Right cardiac atrium (tissue), 5 donors: ENCODE data around the gene FYN. TPM values are rescaled to one million over a fixed set of nuclear protein-coding genes. Genes with fewer than 3 reads are reported as not detected.
"Not testable (repeated sequence)": the region's sequence is repeated elsewhere in the genome, so short reads cannot be mapped to it uniquely, and the experiment has no call there.

ENCODE experiments used
- ATAC-seq, 2 donors: fragments of 200-7000 bp; cut with Tn5 transposase; one replicate each; pipeline versions ENCODE4 v1.8.0 to v1.9.1; 2020; ENCODE audit warnings: moderate library complexity in 2 of 2, mild to moderate bottlenecking in 1 of 2
- DNase-seq, 3 donors: peaks; one replicate each; pipeline ENCODE4 v3.0.0-alpha.2; 2020
- H3K27ac ChIP-seq: one replicate; pipeline ENCODE4 v1.5.1; 2013; ENCODE audit warnings: mild to moderate bottlenecking, low read length, control low read depth, moderate library complexity
- H3K27me3 ChIP-seq: one replicate; pipeline ENCODE4 v1.6.1; 2013; ENCODE audit not compliant: control insufficient read depth, insufficient read depth
- H3K4me1 ChIP-seq: one replicate; pipeline ENCODE4 v1.6.1; 2013; ENCODE audit warnings: low read length; ENCODE audit not compliant: control insufficient read depth, insufficient read depth
- H3K4me3 ChIP-seq: one replicate; pipeline ENCODE4 v1.5.1; 2013; ENCODE audit warnings: low read length, control low read depth
- H3K9me3 ChIP-seq: one replicate; pipeline ENCODE4 v1.6.1; 2013; ENCODE audit warnings: low read length; ENCODE audit not compliant: control insufficient read depth
- WGBS: extraction: QIAGEN DNeasy Blood & Tissue Kit; methylation state at CpG from one replicate; pipeline ENCODE4 v1.1.7; 2013; 5-methylcytosine and 5-hydroxymethylcytosine counted together
- intact Hi-C, 4 donors: fragments of 100-400 bp; cut with DNase I; formaldehyde crosslinking; loops; one replicate each; pipeline versions ENCODE4 v1.11.0 to v1.14.0; 2022 to 2023
- polyA plus RNA-seq: library from polyadenylated mRNA; stranded (reverse); fragments of 200-250 nt; gene quantifications from one replicate; pipeline ENCODE4 v1.2.3, GENCODE V29; 2013
- total RNA-seq, 4 donors: library from RNA; stranded (reverse); fragmentation: NEBNext Ultra II Directional; extraction: Animal tissue kit (Norgen Biotek cat#: 25700); gene quantifications; one replicate each; pipeline ENCODE4 v1.2.1, GENCODE V29; 2021
- donor health status: healthy with polysubstance abuse.
- donor health status: DM: no; HTN: yes; CAD: no.
- donor health status: DM: no; HTN: no; CAD: no.
- donor health status: DM: no; HTN: yes; CAD: no; lungs with severe emphysema.
- donor health status: DM: yes; HTN: yes; CAD: no.

Gene FYN
- total and polyA plus RNA-seq, 5 donors = 29.8 to 76.6 (median 73.3) TPM

DNA sequence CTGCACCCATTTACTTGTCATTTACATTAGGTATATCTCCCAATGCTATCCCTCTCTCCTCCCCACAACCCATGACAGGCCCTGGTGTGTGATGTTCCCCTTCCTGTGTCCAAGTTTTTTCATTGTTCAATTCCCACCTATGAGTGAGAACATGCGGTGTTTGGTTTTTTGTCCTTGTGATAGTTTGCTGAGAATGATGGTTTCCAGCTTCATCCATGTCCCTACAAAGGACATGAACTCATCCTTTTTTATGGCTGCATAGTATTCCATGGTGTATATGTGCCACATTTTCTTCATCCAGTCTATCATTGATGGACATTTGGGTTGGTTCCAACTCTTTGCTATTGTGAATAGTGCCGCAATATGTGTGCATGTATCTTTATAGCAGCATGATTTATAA, 87.1 kb downstream of the FYN start:
- WGBS = 98% methylated on average over 2 of the region's 2 CpGs
- H3K27ac ChIP-seq, ATAC-seq, DNase-seq, H3K4me3 ChIP-seq, intact Hi-C loops, H3K9me3 ChIP-seq, H3K27me3 ChIP-seq: not testable (repeated sequence)
- H3K4me1 ChIP-seq = peaks cover 28% of the 10 kb centered on the region

DNA sequence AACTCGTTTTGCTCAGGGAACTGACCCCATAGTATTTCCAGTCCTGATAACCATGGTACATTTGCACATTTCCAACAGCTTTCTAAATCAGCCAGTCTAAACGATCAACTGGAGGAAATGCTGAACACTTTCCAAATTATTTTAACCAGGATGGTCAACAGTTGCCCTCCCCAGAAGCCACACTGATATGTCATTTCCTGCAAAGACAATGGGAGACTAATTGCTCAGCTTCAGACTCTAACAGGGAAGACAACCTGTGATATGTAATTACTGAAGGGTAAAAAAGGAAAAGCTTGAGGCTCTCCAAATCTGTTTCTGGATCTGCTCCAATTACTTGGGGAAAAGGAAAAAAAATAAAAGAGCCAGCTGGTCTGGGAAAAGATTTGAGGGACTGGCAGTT, 88.8 kb downstream of the FYN start:
- Histone ChIP-seq H3K4me3 (no peak overlapping the region), H3K9me3 (no peaks in the 10 kb centered on the region), H3K4me1 (peaks cover 26% of the 10 kb centered on the region), H3K27ac (no peak overlapping the region), H3K27me3 (no peaks in the 10 kb centered on the region)
- peak; percentile 58 to 86 for ATAC-seq
- intact Hi-C loops = no loop called here
- 16% methylated on average over 2 of the region's 2 CpGs for WGBS
- no peak for DNase-seq

DNA sequence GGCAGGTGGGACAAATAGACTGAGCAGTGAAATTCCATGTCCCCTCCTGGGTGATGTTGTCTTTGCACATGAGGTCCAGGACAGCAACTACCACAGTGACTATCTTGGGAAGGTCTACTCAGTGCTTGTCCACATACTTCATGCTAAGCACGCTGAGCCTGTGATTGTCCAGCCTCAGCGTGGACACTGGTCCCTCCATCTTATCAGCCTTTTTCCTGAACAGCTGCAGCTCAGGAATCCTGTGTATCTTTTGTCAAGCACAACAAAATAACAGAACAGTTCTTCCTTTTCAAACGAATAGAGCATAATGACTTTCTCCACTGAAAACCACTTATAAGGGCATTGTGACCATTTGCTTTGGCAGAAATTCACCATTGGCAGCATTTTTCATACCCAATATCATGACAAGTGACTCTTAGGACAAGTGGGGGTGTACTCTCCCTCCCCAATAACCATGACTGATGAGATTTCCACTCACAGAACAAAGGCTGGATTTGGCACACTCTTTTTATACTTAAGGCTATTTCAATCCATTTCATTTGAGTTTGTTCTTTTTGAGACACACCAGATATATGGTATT, 90.3 kb downstream of the FYN start:
- WGBS = 27% methylated on average over 3 of the region's 3 CpGs
- DNase-seq (no peak), ATAC-seq (peak in 1 of 2 donors; percentile 25)
- no peaks in the 10 kb centered on the region for H3K27me3 ChIP-seq
- intact Hi-C loops = no loop called here
- H3K4me1 ChIP-seq = peaks cover 21% of the 10 kb centered on the region
- no peak overlapping the region for H3K4me3 ChIP-seq
- H3K9me3 ChIP-seq = no peaks in the 10 kb centered on the region
- H3K27ac ChIP-seq = no peak overlapping the region

DNA sequence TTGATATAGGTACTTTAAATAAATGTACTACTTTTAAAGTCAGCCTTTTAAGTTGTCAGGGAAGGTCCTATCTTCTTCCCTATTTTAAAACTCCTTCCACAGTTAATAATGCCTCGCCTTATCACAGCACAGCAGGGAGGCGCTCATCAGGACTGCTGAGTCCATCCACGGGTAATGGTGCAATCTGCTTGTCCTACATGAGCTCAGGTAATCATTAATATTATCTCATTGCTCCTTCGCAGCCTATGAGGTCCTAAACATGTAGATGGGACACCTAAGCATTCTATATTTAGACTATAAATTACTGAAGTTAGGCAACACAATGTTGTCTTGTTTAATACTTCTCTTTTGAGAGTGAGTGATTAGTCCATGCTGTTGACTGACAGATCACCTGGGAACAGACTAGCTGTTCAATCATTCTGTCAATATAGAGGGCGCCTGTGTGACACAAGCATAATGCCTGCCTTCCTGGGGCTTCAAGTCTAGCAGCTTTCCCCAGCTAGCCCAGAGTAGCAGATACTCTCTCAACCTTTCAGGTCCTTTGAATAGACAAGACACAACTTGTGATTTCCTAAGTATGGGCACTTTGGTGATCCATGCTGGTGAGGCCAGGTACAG, 91.0 kb downstream of the FYN start:
- Histone ChIP-seq H3K4me1 (peaks cover 25% of the 10 kb centered on the region), H3K4me3 (no peak overlapping the region), H3K27ac (no peak overlapping the region), H3K9me3 (no peaks in the 10 kb centered on the region), H3K27me3 (no peaks in the 10 kb centered on the region)
- 81% methylated on average over 5 of the region's 5 CpGs for WGBS
- ATAC-seq (no peak), DNase-seq (no peak)
- intact Hi-C loops = no loop called here

DNA sequence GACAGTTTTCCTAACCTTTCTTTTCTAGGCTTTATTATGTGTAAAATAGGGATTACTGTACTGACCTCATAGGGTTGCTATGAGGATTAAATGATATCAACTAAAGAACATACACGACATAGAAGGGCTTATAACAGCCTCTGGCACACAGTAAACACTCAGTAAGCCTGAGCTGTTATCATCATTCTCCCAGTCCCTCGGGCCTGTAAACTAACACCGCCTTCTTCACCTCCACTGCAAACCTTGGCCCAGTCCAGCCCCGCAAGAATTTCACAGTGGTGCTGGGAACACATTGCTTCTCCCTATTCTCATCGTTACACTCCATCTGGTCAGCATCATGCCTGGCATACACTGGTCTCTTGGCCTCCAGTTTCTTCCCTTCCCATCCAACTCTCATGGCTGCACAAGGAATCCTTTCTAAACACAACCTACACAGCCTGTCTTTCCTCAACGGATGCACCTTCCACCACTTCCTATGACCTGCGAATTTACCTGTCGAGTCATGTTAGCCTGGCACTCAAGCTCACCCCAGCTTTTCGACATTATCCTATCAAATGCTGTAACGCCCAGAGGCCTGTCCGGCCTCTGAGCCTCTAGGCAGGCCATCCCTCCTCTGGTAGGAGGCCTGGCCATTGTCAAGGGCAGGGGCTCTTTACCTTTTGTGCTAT, 92.1 kb downstream of the FYN start:
- Histone ChIP-seq H3K4me3 (no peak overlapping the region), H3K27me3 (no peaks in the 10 kb centered on the region), H3K27ac (peak overlapping the region; percentile 42), H3K9me3 (no peaks in the 10 kb centered on the region), H3K4me1 (peaks cover 25% of the 10 kb centered on the region)
- intact Hi-C loops = no loop called here
- ATAC-seq (peak; percentile 56 to 78), DNase-seq (peak in 2 of 3 donors; percentile 29 to 78)
- 56% methylated on average over 11 of the region's 11 CpGs for WGBS

DNA sequence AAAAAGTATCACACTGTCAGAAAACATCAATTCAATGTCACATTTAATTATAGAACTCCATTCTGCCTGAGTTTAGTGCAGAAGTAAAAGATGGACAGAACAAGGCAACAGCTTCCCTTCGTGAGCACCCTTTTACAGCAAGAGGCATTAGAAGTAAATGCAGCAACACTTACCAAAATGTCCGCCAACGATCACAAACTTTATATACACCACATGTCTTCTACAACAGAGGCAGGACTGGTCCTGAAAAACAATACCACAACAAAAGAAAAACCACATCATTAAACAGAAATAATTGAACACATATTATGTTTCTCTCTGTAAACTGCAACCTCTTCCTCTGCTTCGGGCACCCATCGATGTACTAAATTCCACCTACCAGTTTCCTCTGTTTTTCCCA, 92.9 kb downstream of the FYN start:
- intact Hi-C loops = no loop called here
- 90% methylated on average over 5 of the region's 5 CpGs for WGBS
- no peak for ATAC-seq
- H3K4me3 ChIP-seq = no peak overlapping the region
- no peaks in the 10 kb centered on the region for H3K27me3 ChIP-seq
- DNase-seq = no peak
- H3K9me3 ChIP-seq = no peaks in the 10 kb centered on the region
- no peak overlapping the region for H3K27ac ChIP-seq
- peaks cover 27% of the 10 kb centered on the region for H3K4me1 ChIP-seq

DNA sequence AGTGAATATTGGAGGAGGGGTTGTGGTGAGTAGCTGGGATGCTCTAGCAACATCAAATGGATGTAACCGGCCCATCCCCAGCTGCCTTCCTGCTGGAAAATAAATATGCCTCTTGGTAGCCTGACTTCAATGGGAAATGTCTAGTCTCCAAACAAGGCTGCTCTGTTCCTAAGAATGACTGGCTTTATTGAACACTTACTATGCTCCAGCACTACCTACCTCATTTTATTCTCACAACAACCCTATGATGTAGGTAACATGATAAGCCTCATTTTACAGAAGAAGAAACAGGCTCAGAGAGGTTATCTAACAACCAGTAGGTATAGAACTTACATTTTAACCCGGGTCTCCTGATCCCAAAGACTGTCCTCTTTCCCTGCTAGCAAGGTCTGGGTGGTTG, 93.6 kb downstream of the FYN start:
- Histone ChIP-seq H3K4me1 (peaks cover 21% of the 10 kb centered on the region), H3K9me3 (no peaks in the 10 kb centered on the region), H3K4me3 (no peak overlapping the region), H3K27ac (no peak overlapping the region), H3K27me3 (no peaks in the 10 kb centered on the region)
- DNase-seq (no peak), ATAC-seq (no peak)
- intact Hi-C loops = loop anchor here in 1 of 4 donors (10.0 kb wide), 1 partner anchor 65 kb away; no protein-coding TSS in a partner anchor
- 96% methylated on average over 2 of the region's 2 CpGs for WGBS

DNA sequence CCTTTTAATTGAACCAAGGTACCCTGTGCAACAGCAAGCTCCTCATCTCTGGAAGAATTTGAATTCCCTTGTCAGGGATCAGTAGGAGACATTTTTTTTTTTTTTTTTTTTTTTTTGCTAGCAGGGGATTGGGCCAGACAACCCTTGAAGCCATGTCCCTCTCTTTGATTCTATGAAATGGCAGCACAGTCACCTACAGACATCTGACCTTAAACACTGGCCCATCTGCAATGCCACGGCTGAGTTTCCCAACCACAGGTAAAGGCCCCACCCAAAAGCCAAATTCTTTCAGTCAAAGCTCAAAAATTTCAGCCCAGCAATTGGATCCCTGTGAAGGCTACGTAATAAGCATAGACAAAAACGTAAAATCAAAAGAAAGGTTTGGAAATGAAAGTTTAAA, 94.2 kb downstream of the FYN start:
- Histone ChIP-seq H3K9me3 (no peaks in the 10 kb centered on the region), H3K4me1 (peaks cover 22% of the 10 kb centered on the region), H3K27ac (no peak overlapping the region), H3K27me3 (no peaks in the 10 kb centered on the region), H3K4me3 (no peak overlapping the region)
- ATAC-seq (no peak), DNase-seq (no peak)
- 96% methylated on average over 3 of the region's 3 CpGs for WGBS
- intact Hi-C loops = loop anchor here in 1 of 4 donors (10.0 kb wide), 1 partner anchor 64 kb away; no protein-coding TSS in a partner anchor

DNA sequence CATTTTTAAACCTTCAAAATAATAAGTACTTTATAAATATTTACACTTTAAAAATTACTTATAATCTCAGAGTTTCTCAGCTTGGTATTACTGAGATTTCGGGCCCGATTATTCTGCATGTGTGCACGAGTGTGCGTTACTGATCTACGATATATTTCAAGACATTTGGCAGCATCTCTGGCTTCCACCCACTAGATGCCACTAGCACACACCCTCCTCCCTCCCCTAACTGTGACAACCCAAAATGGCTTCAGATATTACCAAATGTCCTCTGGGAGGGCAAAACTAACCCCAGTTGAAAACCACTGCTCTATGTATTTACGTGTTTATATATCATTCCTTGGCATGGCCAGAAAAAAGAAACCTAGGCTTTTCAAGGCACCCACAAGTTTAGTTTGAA, 95.9 kb downstream of the FYN start:
- DNase-seq = no peak
- peaks cover 14% of the 10 kb centered on the region for H3K4me1 ChIP-seq
- H3K9me3 ChIP-seq = no peaks in the 10 kb centered on the region
- whole genome bisulfite sequencing = 71% methylated on average over 6 of the region's 6 CpGs
- intact Hi-C loops = loop anchor here in 1 of 4 donors (10.0 kb wide), 1 partner anchor 63 kb away; no protein-coding TSS in a partner anchor
- H3K27ac ChIP-seq = no peak overlapping the region
- no peak overlapping the region for H3K4me3 ChIP-seq
- ATAC-seq = peak in 1 of 2 donors; percentile 32
- no peaks in the 10 kb centered on the region for H3K27me3 ChIP-seq

DNA sequence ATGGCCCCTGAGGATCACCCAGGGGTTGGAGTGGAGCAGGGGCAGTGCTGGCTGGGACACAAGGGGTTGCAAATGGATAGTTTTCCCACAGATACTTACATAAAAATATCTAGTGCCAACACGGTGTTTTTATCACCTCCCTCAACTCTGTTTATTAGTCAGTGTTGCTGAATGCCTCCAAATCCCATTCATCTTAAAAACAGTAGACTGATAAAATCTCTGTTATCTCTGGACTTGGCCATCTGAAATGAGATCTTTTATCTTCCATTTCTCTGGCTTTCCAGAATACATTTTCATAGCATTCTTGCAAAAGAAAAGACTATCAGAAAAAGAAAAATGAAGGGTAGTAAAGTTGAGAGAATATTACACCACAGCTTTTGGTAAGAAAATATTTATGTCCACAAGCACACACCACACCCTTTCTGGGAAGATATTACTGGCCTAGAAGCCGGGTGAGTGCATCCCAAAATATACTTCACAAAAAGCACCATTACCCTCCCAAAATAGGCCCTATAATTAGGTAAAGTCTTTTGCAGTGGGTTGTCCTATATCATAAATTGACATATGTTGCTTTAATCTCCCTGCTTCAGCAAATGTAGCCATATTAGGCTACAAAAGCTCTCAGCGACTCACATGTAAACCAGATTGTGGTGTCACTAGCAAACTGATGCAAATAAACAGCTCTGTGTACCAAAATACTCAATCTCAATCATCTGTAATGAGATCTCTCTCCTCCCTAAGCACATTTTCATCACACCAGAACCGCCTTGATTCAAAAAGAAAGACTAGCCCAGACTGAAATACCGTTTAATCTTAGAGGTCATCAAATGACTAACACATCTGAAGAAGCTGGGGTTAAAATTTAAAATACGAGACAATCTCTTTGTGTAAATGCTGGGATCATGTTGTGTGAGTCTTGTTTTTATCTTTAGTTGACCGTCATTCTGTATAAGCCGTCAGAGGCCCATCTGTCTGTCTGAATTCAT, 96.7 kb downstream of the FYN start:
- no peaks in the 10 kb centered on the region for H3K27me3 ChIP-seq
- ATAC-seq (no peak), DNase-seq (no peak)
- 58% methylated on average over 8 of the region's 8 CpGs for WGBS
- peaks cover 14% of the 10 kb centered on the region for H3K4me1 ChIP-seq
- no peaks in the 10 kb centered on the region for H3K9me3 ChIP-seq
- no peak overlapping the region for H3K4me3 ChIP-seq
- no peak overlapping the region for H3K27ac ChIP-seq
- intact Hi-C loops = loop anchor here in 1 of 4 donors (10.0 kb wide), 1 partner anchor 62 kb away; no protein-coding TSS in a partner anchor
